ENCODE data around the gene HES4. TPM values are rescaled to one million over a fixed set of nuclear protein-coding genes. Genes with fewer than 3 reads are reported as not detected.

The HES4 gene
- total and polyA plus RNA-seq, 2 donors (not counting 3 experiments of a cell fraction or from before 2014, with no cell fraction given): 30.5 to 37.6 TPM

DNA sequence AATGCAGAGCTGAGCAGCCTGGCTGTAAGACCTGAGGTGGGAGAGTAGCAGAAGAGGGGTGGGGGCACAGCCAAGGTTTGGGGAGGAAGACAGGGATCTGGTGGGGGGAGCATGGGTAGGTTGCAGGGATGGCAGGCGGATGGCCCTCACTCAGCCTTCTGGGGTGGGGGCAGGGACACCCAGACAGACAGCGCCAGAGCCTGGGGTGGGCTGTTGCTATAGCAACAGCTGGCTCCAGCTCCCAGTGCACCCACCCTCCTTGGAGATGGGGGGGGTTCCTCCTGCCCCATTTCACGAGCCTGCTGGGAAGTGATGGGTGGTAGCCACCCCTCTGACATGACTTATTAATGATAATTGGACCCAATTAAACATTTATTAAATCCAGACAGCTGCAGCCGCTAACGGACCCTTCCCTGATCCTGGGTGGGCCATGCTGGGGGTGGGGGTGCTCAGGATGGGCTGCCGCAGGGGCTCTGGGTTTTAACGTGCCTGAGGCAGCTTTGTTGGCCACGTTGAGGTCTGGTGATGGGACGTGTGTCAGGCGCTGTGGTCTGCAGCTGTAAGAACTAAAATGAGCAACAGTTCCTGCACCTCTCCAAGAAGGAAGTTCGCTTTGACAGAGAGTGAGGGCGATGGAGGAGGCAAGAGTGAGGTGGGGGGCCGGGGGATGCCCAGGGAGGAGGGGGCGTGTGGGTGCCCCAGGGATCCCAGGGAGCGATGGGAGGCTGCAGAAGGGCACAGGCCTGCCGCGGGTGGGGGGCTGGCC, 39.4 kb upstream of the HES4 start:
- ChIA-PET POLR2A (no interaction called here), CTCF (interaction anchor here (0.6 to 2.1 kb wide), 10 partner anchors 15 to 251 kb away, joined by 3 to 12 read pairs (median 4); partner anchors contain the start of gene AGRN)
- no peaks in the 10 kb centered on the region for H3K27me3 ChIP-seq (ENCODE audit: control insufficient read depth in 2 of 2, insufficient read depth in 2 of 2, low read length in 2 of 2)
- FAIRE-seq (no peak), DNase-seq (ENCODE audit: low read depth, low spot score) (no peak)
- H4K20me1 ChIP-seq (replicated peaks; ENCODE audit: control insufficient read depth, extremely low read depth, insufficient read depth, low read length): no peaks in the 10 kb centered on the region
- no TSS peak for BruUV-seq (replicated peaks)
- dilution Hi-C loops (cut with MboI; ENCODE audit: extremely low pct_ligation_motif_present, low sequenced_read_pairs) (no loop called here), intact Hi-C loops (cut with micrococcal nuclease) (no loop called here)
- H2AFZ ChIP-seq (ENCODE audit: low read depth, low read length): no peak overlapping the region
- peaks cover 7% of the 10 kb centered on the region for H3K4me1 ChIP-seq (ENCODE audit: control insufficient read depth, extremely low read depth, insufficient read depth, low read length)
- H3K4me2 ChIP-seq (ENCODE audit: insufficient read depth, low read length): no peak overlapping the region
- no peaks in the 10 kb centered on the region for H3K9me1 ChIP-seq (replicated peaks; ENCODE audit: control insufficient read depth, extremely low read depth, insufficient read depth, low read length)
- no peak overlapping the region for H3K4me3 ChIP-seq (replicated peaks in 1 of 3; ENCODE audit: insufficient read depth in 1 of 3, low read depth in 1 of 3, low read length in 3 of 3)
- H3K79me2 ChIP-seq (ENCODE audit: control insufficient read depth, insufficient read depth, low read length): no peaks in the 10 kb centered on the region
- no peak overlapping the region for H3K27ac ChIP-seq (ENCODE audit: insufficient read depth, low read depth, low read length)
- no peak overlapping the region for H3K9ac ChIP-seq (replicated peaks; ENCODE audit: extremely low read depth, insufficient read depth, low read length)
- H3K9me3 ChIP-seq (replicated peaks; ENCODE audit: control insufficient read depth, insufficient read depth, low read length): no peaks in the 10 kb centered on the region
- TF ChIP-seq, protein P1, sequence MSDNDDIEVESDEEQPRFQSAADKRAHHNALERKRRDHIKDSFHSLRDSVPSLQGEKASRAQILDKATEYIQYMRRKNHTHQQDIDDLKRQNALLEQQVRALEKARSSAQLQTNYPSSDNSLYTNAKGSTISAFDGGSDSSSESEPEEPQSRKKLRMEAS (IDR thresholded peaks at IDR 0.05; ENCODE audit: insufficient read depth, insufficient read length): no peak
- no peak for TF ChIP-seq JUN (IDR thresholded peaks at IDR 0.05; ENCODE audit: borderline replicate concordance, insufficient read depth, insufficient read length, low read depth)
- no peak for TF ChIP-seq MYC (IDR thresholded peaks at IDR 0.05; ENCODE audit: low read depth, low read length)
- no peak for TF ChIP-seq CTCF (IDR thresholded peaks at IDR 0.05; ENCODE audit: extremely low read depth in 1 of 2, insufficient read depth in 1 of 2, low read depth in 1 of 2, low read length in 2 of 2)
- peaks cover 0 to 10% of the 10 kb centered on the region in 2 experiments for H3K36me3 ChIP-seq (ENCODE audit: control insufficient read depth in 2 of 2, extremely low read depth in 1 of 2, insufficient read depth in 2 of 2, low read length in 2 of 2)
